Stimulated activated naive B cell treated with anti-CD40 and anti-IgM and Interleukin-4, amounts not matched to agents 10 μg/mL and 1 μg/mL and 100 μg/mL, for 72 hours (primary cell): ENCODE data around the gene CPA4.

Source experiments
- ATAC-seq, 2 donors: fragments of 150-1000 bp; cut with Tn5 transposase; replicated peaks; 2 replicates each; pipeline ENCODE4 v1.10.0; 2021; ENCODE audit warnings: moderate library complexity in 1 of 2
- DNase-seq: peaks from one replicate; pipeline ENCODE4 v3.0.0; 2021
- H3K27ac Mint-ChIP-seq: one replicate; pipeline ENCODE4 v1.8.0; 2022; ENCODE audit warnings: mild to moderate bottlenecking, mixed read lengths
- H3K27me3 Mint-ChIP-seq, 2 donors: one replicate each; pipeline ENCODE4 v1.8.0; 2022; ENCODE audit warnings: mixed read lengths in 2 of 2
- H3K36me3 Mint-ChIP-seq, 2 donors: one replicate each; pipeline ENCODE4 v1.8.0; 2022; ENCODE audit warnings: mixed read lengths in 2 of 2, mild to moderate bottlenecking in 1 of 2
- H3K4me1 Mint-ChIP-seq, 2 donors: one replicate each; pipeline ENCODE4 v1.8.0; 2022; ENCODE audit warnings: mixed read lengths in 2 of 2, mild to moderate bottlenecking in 1 of 2
- H3K4me3 Mint-ChIP-seq, 2 donors: one replicate each; pipeline ENCODE4 v1.8.0; 2022; ENCODE audit warnings: mild to moderate bottlenecking in 2 of 2, mixed read lengths in 2 of 2, moderate library complexity in 1 of 2
- H3K9me3 Mint-ChIP-seq, 2 donors: one replicate each; pipeline ENCODE4 v1.8.0; 2022; ENCODE audit warnings: mixed read lengths in 2 of 2, mild to moderate bottlenecking in 1 of 2

The CPA4 gene

GRCh38 chr7:130333832-130334231 is 40.9 kb downstream of the CPA4 start:
- DNase-seq (no peak), ATAC-seq (no peak)
- no peak overlapping the region for H3K27ac Mint-ChIP-seq
- no peaks in the 10 kb centered on the region for H3K36me3 Mint-ChIP-seq
- H3K4me3 Mint-ChIP-seq = no peak overlapping the region
- no peaks in the 10 kb centered on the region for H3K4me1 Mint-ChIP-seq
- H3K27me3 Mint-ChIP-seq = peaks cover 0 to 3% of the 10 kb centered on the region in 2 donors
- H3K9me3 Mint-ChIP-seq = no peaks in the 10 kb centered on the region

GRCh38 chr7:130334274-130334673 is 41.3 kb downstream of the CPA4 start:
- ATAC-seq = no peak
- H3K4me3 Mint-ChIP-seq = no peak overlapping the region
- peaks cover 0 to 3% of the 10 kb centered on the region in 2 donors for H3K27me3 Mint-ChIP-seq
- no peak for DNase-seq
- H3K36me3 Mint-ChIP-seq = no peaks in the 10 kb centered on the region
- H3K27ac Mint-ChIP-seq = no peak overlapping the region
- no peaks in the 10 kb centered on the region for H3K4me1 Mint-ChIP-seq
- no peaks in the 10 kb centered on the region for H3K9me3 Mint-ChIP-seq

DNA sequence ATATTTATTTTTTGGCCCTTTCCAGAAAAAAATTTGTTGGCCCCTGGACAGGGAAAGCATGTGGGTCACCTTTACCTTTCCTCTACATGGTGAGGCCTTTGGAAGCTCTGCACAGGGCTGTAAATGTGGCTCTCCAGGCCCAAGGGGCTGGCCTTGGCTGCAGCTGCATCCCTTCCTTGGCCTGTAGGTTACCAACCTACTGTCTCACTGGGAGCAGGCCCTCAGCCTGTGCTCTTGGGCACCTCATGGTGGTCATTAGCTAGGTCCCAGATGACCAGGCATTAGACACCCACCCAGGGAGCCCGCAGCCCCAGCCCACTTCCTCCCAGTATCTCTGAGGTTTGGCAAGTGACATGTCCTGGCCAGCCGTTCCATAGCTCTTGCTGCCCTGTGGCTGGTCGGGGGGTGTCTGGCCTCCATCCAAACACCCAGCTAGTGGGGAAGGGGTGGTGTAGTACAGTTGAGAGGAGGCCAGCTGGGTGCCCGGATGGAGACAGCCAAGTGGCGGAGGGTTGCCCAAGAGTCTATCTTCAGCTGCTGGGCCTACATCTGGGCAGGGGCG is 44.5 kb downstream of the CPA4 start:
- no peak overlapping the region for H3K4me3 Mint-ChIP-seq
- peaks cover 0 to 5% of the 10 kb centered on the region in 2 donors for H3K27me3 Mint-ChIP-seq
- H3K27ac Mint-ChIP-seq = no peak overlapping the region
- H3K4me1 Mint-ChIP-seq = no peaks in the 10 kb centered on the region
- H3K36me3 Mint-ChIP-seq = no peaks in the 10 kb centered on the region
- no peaks in the 10 kb centered on the region for H3K9me3 Mint-ChIP-seq
- no peak for ATAC-seq
- no peak for DNase-seq

GRCh38 chr7:130338233-130338632 is 45.3 kb downstream of the CPA4 start:
- no peak for ATAC-seq
- H3K27ac Mint-ChIP-seq = no peak overlapping the region
- H3K4me3 Mint-ChIP-seq = no peak overlapping the region

GRCh38 chr7:130341882-130342281 is 48.9 kb downstream of the CPA4 start:
- H3K9me3 Mint-ChIP-seq = no peaks in the 10 kb centered on the region
- no peak overlapping the region for H3K4me3 Mint-ChIP-seq
- DNase-seq (no peak), ATAC-seq (no peak)
- no peaks in the 10 kb centered on the region for H3K36me3 Mint-ChIP-seq
- no peaks in the 10 kb centered on the region for H3K4me1 Mint-ChIP-seq
- H3K27ac Mint-ChIP-seq = no peak overlapping the region
- H3K27me3 Mint-ChIP-seq = peaks cover 0 to 9% of the 10 kb centered on the region in 2 donors

More at GRCh38 chr7:130338233-130338632, 45.3 kb downstream of the CPA4 start:
- peaks cover 0 to 7% of the 10 kb centered on the region in 2 donors for H3K27me3 Mint-ChIP-seq
- H3K36me3 Mint-ChIP-seq = no peaks in the 10 kb centered on the region
- no peak for DNase-seq
- no peaks in the 10 kb centered on the region for H3K4me1 Mint-ChIP-seq
- H3K9me3 Mint-ChIP-seq = no peaks in the 10 kb centered on the region

- DNase-seq (no peak), ATAC-seq (no peak)
- no peaks in the 10 kb centered on the region for H3K4me1 Mint-ChIP-seq
- H3K36me3 Mint-ChIP-seq = no peaks in the 10 kb centered on the region
- H3K27me3 Mint-ChIP-seq = peaks cover 8 to 15% of the 10 kb centered on the region in 2 donors
- no peaks in the 10 kb centered on the region for H3K9me3 Mint-ChIP-seq
- H3K4me3 Mint-ChIP-seq = no peak overlapping the region
- no peak overlapping the region for H3K27ac Mint-ChIP-seq
Observed at GRCh38 chr7:130342701-130343380, 49.9 kb downstream of the CPA4 start.

GRCh38 chr7:130344271-130344866 is 51.4 kb downstream of the CPA4 start, which contains the start of gene CPA5:
Gene CPA5, plus strand, starts transcription at chr7:130344816. Its CDS starts 1,670 bp downstream, at chr7:130346486.
- H3K36me3 Mint-ChIP-seq = no peaks in the 10 kb centered on the region
- H3K9me3 Mint-ChIP-seq = no peaks in the 10 kb centered on the region
- ATAC-seq = no peak
- no peak within 1 kb of the TSS for H3K27ac Mint-ChIP-seq
- peaks cover 10 to 21% of the 10 kb centered on the region in 2 donors for H3K27me3 Mint-ChIP-seq
- H3K4me1 Mint-ChIP-seq = no peaks in the 10 kb centered on the region
- no peak within 1 kb of the TSS for H3K4me3 Mint-ChIP-seq
- DNase-seq = no peak

- H3K36me3 Mint-ChIP-seq = no peaks in the 10 kb centered on the region
- ATAC-seq (no peak), DNase-seq (no peak)
- no peaks in the 10 kb centered on the region for H3K4me1 Mint-ChIP-seq
- no peak overlapping the region for H3K27ac Mint-ChIP-seq
- no peaks in the 10 kb centered on the region for H3K9me3 Mint-ChIP-seq
- H3K4me3 Mint-ChIP-seq = no peak overlapping the region
- H3K27me3 Mint-ChIP-seq = peaks cover 10 to 24% of the 10 kb centered on the region in 2 donors
Observed at GRCh38 chr7:130345136-130345535, 52.2 kb downstream of the CPA4 start.

- Mint-ChIP-seq H3K27ac (no peak overlapping the region), H3K36me3 (no peaks in the 10 kb centered on the region), H3K4me3 (no peak overlapping the region), H3K4me1 (no peaks in the 10 kb centered on the region), H3K27me3 (peaks cover 10 to 25% of the 10 kb centered on the region in 2 donors), H3K9me3 (no peaks in the 10 kb centered on the region)
- DNase-seq (no peak), ATAC-seq (no peak)
Observed at GRCh38 chr7:130345725-130346124, 52.8 kb downstream of the CPA4 start.

DNA sequence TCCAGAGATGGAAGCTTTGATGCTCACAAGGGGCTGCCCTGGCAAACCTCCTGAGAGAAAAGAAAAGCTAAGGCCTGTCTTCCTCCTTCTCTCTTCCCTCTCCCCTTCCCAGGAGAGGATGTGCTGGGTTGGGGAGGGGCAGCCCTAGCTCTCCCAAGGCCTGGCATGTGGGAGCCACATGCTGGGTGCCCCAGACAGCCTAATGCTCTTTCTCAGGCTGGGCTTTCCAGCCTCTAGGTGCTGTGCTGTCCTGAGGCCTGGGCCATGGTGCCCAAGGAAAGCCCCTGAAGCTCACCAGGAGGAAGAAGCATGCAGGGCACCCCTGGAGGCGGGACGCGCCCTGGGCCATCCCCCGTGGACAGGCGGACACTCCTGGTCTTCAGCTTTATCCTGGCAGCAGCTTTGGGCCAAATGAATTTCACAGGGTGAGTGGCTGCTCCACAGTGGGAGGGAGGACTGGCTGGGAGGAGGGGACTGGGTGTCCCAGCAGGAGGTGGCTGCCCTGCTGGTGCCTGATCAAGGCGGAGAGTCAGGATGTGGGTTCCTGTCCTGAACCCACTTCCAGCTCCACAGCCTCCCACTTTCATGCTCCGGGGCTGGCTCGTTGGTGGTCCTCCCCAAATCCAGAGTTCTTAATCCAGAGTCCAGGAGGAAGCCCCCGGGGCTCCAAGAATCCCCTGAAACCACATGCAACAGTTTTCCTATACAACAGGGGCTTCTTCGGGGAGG is 53.4 kb downstream of the CPA4 start:
- no peak for DNase-seq
- no peaks in the 10 kb centered on the region for H3K4me1 Mint-ChIP-seq
- H3K36me3 Mint-ChIP-seq = no peaks in the 10 kb centered on the region
- H3K9me3 Mint-ChIP-seq = no peaks in the 10 kb centered on the region
- H3K27me3 Mint-ChIP-seq = peaks cover 13 to 25% of the 10 kb centered on the region in 2 donors
- H3K4me3 Mint-ChIP-seq = no peak overlapping the region
- no peak overlapping the region for H3K27ac Mint-ChIP-seq
- ATAC-seq = peak in 1 of 2 donors; percentile 29

GRCh38 chr7:130346941-130347340 is 54.0 kb downstream of the CPA4 start:
- Mint-ChIP-seq H3K4me1 (no peaks in the 10 kb centered on the region), H3K4me3 (no peak overlapping the region), H3K27me3 (peaks cover 19 to 26% of the 10 kb centered on the region in 2 donors), H3K27ac (no peak overlapping the region), H3K9me3 (no peaks in the 10 kb centered on the region), H3K36me3 (no peaks in the 10 kb centered on the region)
- DNase-seq = no peak
- no peak for ATAC-seq

GRCh38 chr7:130349911-130350782 is 57.2 kb downstream of the CPA4 start:
- Mint-ChIP-seq H3K9me3 (no peaks in the 10 kb centered on the region), H3K4me1 (no peaks in the 10 kb centered on the region), H3K27ac (no peak overlapping the region), H3K27me3 (peaks cover 23 to 26% of the 10 kb centered on the region in 2 donors), H3K4me3 (no peak overlapping the region), H3K36me3 (no peaks in the 10 kb centered on the region)
- DNase-seq (no peak), ATAC-seq (no peak)

DNA sequence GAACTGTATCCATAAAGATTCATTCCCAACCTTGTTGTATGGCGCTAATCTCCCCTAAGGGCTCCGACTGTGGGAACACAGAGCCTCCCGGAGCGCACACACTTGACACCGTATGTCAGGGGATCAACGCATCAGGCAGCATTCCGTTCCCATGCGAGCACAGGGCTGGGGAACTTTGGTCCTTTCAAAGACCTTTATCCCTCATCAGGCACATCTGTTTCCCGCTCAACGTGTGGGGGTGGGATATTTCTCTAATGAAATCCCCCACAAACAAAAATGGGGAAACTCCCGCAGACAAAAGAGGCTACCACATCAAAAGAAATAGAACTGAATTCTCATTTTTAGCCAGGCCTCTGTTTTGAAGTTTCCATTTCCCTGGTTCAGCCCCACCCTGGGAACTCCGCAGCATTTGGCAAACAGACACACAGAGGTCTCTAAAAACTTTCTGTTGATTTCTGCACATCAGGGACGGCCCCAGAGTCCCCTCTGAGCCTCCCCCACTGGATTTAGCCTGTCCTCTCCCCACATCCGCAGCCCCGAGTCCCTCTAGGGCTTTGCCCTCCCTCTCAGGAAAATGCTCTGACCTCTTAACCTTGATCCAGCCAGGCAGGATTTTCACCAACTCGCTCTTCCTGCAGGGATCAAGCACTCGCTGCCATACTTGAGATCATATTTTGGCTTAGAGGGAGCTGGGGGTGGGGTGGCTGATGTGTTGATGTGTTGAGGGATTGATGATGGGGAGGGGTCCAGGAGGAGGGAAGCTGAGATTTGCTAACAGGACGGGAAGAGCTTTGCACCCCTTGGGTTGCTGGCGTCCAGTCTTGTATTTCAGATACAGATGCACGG is 58.2 kb downstream of the CPA4 start:
- no peak for DNase-seq
- H3K9me3 Mint-ChIP-seq = no peaks in the 10 kb centered on the region
- H3K27me3 Mint-ChIP-seq = peaks cover 23 to 24% of the 10 kb centered on the region in 2 donors
- H3K4me1 Mint-ChIP-seq = no peaks in the 10 kb centered on the region
- H3K36me3 Mint-ChIP-seq = no peaks in the 10 kb centered on the region
- H3K4me3 Mint-ChIP-seq = no peak overlapping the region
- no peak overlapping the region for H3K27ac Mint-ChIP-seq
- ATAC-seq = no peak
